ENCODE measurements around the gene SKP1.
"Not testable (repeated sequence)": the region's sequence is repeated elsewhere in the genome, so short reads cannot be mapped to it uniquely, and the experiment has no call there.

Gene SKP1

GRCh38 chr5:134176511-134177368 is at the start of gene SKP1:
SKP1 (minus strand) TSS chr5:134176950; CDS start chr5:134174022, 2,928 bp downstream.
- peak; percentile 25 for DNase-seq (ENCODE audit: low read depth)

GRCh38 chr5:134225780-134226440 is 49.2 kb upstream of the SKP1 start, which contains the start of gene PPP2CA:
PPP2CA (minus strand) TSS chr5:134226073; CDS start chr5:134225861, 212 bp downstream.
- DNase-seq (ENCODE audit: low read depth) = peak; percentile 90

GRCh38 chr5:134224888-134225779 is 48.4 kb upstream of the SKP1 start:
- DNase-seq (ENCODE audit: low read depth) = no peak

- DNase-seq (ENCODE audit: low read depth) = no peak
Measured at GRCh38 chr5:134223406-134224248, 46.9 kb upstream of the SKP1 start.

GRCh38 chr5:134221690-134222089 is 44.9 kb upstream of the SKP1 start:
- not testable (repeated sequence) for DNase-seq (ENCODE audit: low read depth)

- no peak for DNase-seq (ENCODE audit: low read depth)
Measured at GRCh38 chr5:134215757-134216156, 39.0 kb upstream of the SKP1 start.

GRCh38 chr5:134211263-134212031 is 34.7 kb upstream of the SKP1 start:
- peak; percentile 23 for DNase-seq (ENCODE audit: low read depth)

- no peak for DNase-seq (ENCODE audit: low read depth)
Measured at GRCh38 chr5:134209477-134210245, 32.9 kb upstream of the SKP1 start.

- no peak for DNase-seq (ENCODE audit: low read depth)
Measured at GRCh38 chr5:134207696-134208095, 30.9 kb upstream of the SKP1 start.

GRCh38 chr5:134206627-134207160 is 29.9 kb upstream of the SKP1 start:
- DNase-seq (ENCODE audit: low read depth) = no peak

- DNase-seq (ENCODE audit: low read depth) = no peak
Measured at GRCh38 chr5:134204575-134204974, 27.8 kb upstream of the SKP1 start.

GRCh38 chr5:134203630-134204029 is 26.9 kb upstream of the SKP1 start:
- no peak for DNase-seq (ENCODE audit: low read depth)

GRCh38 chr5:134195666-134196065 is 18.9 kb upstream of the SKP1 start:
- DNase-seq (ENCODE audit: low read depth) = no peak

GRCh38 chr5:134189031-134189430 is 12.3 kb upstream of the SKP1 start:
- no peak for DNase-seq (ENCODE audit: low read depth)

- DNase-seq (ENCODE audit: low read depth) = no peak
Measured at GRCh38 chr5:134188092-134188491, 11.3 kb upstream of the SKP1 start.

GRCh38 chr5:134184155-134185135 is 7.7 kb upstream of the SKP1 start:
- DNase-seq (ENCODE audit: low read depth) = no peak

GRCh38 chr5:134183481-134183880 is 6.7 kb upstream of the SKP1 start:
- DNase-seq (ENCODE audit: low read depth) = no peak

GRCh38 chr5:134178096-134178419 is 1.3 kb upstream of the SKP1 start:
- no peak for DNase-seq (ENCODE audit: low read depth)

All from GM04503 (cell line).